SK-N-SH (cell line): ENCODE measurements around the gene NCKAP5. TPM values are rescaled to one million over a fixed set of nuclear protein-coding genes. Genes with fewer than 3 reads are reported as not detected.

ENCODE experiments used
- CTCF ChIA-PET: fragments of 300-600, 350-600 bp; formaldehyde crosslinking; extraction: SDS; loops from one replicate; lab custom pipeline; 2021; lab: Yijun Ruan, JAX
- POLR2A ChIA-PET: fragments of 350-600 bp; sonication (Branson Sonifier 250); formaldehyde crosslinking; extraction: SDS; loops from one replicate; lab custom pipeline; 2020; ENCODE audit warnings: antibody characterized with exemption, inconsistent platforms; lab: Yijun Ruan, JAX
- DNase-seq: peaks from one replicate; pipeline ENCODE4 v3.0.0; 2012
- H2AFZ ChIP-seq: fragments of 200-600 bp; sonication (generic); 2 replicates; pipeline ENCODE4 v1.8.1; 2016; ENCODE audit warnings: antibody characterized with exemption, mild to moderate bottlenecking, low read depth
- H3F3A ChIP-seq: fragments of 200-600 bp; sonication (generic); replicated peaks from 2 replicates; pipeline ENCODE3; 2016; ENCODE audit warnings: antibody characterized with exemption, mild to moderate bottlenecking; ENCODE audit not compliant: insufficient read depth
- H3K27ac ChIP-seq, 2 experiments: fragments of 200-500 bp in 1 of 2; fragments of 200-600 bp in 1 of 2; sonication (Bioruptor generic) in 1 of 2; sonication (generic), shearing (Covaris generic) in 1 of 2; 2 replicates each; pipeline versions ENCODE4 v1.5.1 to v1.6.1; 2014 to 2016; ENCODE audit warnings: low read depth in 2 of 2, inconsistent platforms in 1 of 2, low read length in 1 of 2, mild to moderate bottlenecking in 1 of 2, mixed read lengths in 1 of 2
- H3K27me3 ChIP-seq: fragments of 200-600 bp; sonication (generic), shearing (Covaris generic); 2 replicates; pipeline ENCODE4 v1.6.1; 2016; ENCODE audit warnings: mixed run types; ENCODE audit not compliant: insufficient read depth
- H3K36me3 ChIP-seq, 2 experiments: fragments of 200-500 bp in 1 of 2; fragments of 200-600 bp in 1 of 2; sonication (Bioruptor generic) in 1 of 2; sonication (generic) in 1 of 2; replicated peaks in 1 of 2; 2 replicates each; pipeline versions ENCODE3 to v1.5.1; 2014 to 2016; ENCODE audit warnings: low read length in 1 of 2, mild to moderate bottlenecking in 1 of 2; ENCODE audit not compliant: insufficient read depth in 2 of 2, control insufficient read depth in 1 of 2
- H3K4me1 ChIP-seq, 2 experiments: fragments of 200-500 bp in 1 of 2; fragments of 200-600 bp in 1 of 2; sonication (Bioruptor generic) in 1 of 2; sonication (generic), shearing (Covaris generic) in 1 of 2; 2 replicates each; pipeline versions ENCODE4 v1.5.1 to v1.6.1; 2014 to 2016; ENCODE audit warnings: low read depth in 1 of 2, low read length in 1 of 2, mixed run types in 1 of 2; ENCODE audit not compliant: insufficient read depth in 2 of 2, control insufficient read depth in 1 of 2
- H3K4me2 ChIP-seq: fragments of 200-600 bp; sonication (generic), shearing (Covaris generic); 2 replicates; pipeline ENCODE4 v1.6.1; 2017; ENCODE audit warnings: mixed run types
- H3K4me3 ChIP-seq, 2 experiments: fragments of 200-500 bp in 1 of 2; fragments of 200-600 bp in 1 of 2; sonication (Bioruptor generic) in 1 of 2; sonication (generic), shearing (Covaris generic) in 1 of 2; 2 replicates each; pipeline versions ENCODE4 v1.5.1 to v1.8.1; 2014 to 2016; ENCODE audit warnings: low read depth in 2 of 2, inconsistent platforms in 1 of 2, low read length in 1 of 2, mild to moderate bottlenecking in 1 of 2, mixed read lengths in 1 of 2, moderate library complexity in 1 of 2
- H3K79me2 ChIP-seq: fragments of 200-600 bp; sonication (generic); 2 replicates; pipeline ENCODE4 v1.8.1; 2017; ENCODE audit warnings: mild to moderate bottlenecking; ENCODE audit not compliant: insufficient read depth
- H3K9ac ChIP-seq: fragments of 200-600 bp; sonication (generic); 2 replicates; pipeline ENCODE4 v1.6.1; 2017; ENCODE audit warnings: mixed run types
- H3K9me2 ChIP-seq: fragments of 200-600 bp; sonication (generic); 2 replicates; pipeline ENCODE4 v1.6.1; 2017; ENCODE audit warnings: mixed run types
- H3K9me3 ChIP-seq: fragments of 200-600 bp; sonication (generic); 2 replicates; pipeline ENCODE4 v1.6.1; 2017; ENCODE audit warnings: mixed run types, mild to moderate bottlenecking, moderate library complexity
- H4K20me1 ChIP-seq: fragments of 200-600 bp; sonication (generic); 2 replicates; pipeline ENCODE4 v1.6.1; 2017; ENCODE audit warnings: mild to moderate bottlenecking, mixed run types; ENCODE audit not compliant: insufficient read depth
- CHD2 ChIP-seq: fragments of 150-350 bp; IDR thresholded peaks from 2 replicates; pipeline ENCODE4 v1.6.1; 2018; ENCODE audit warnings: low read length; ENCODE audit not compliant: partially characterized antibody
- CTCF ChIP-seq: fragments of 200-600 bp; sonication (generic); IDR thresholded peaks from 2 replicates; pipeline ENCODE4 v1.6.1; 2017; ENCODE audit warnings: antibody characterized with exemption, mild to moderate bottlenecking, moderate library complexity
- EP300 ChIP-seq, 2 experiments: IDR thresholded peaks; 2 replicates each; pipeline versions ENCODE4 v1.4.0 to v1.6.1; 2012; ENCODE audit warnings: borderline replicate concordance in 1 of 2, low read depth in 1 of 2, low read length in 1 of 2
- EZH2phosphoT487 ChIP-seq: fragments of 200-600 bp; sonication (generic); IDR thresholded peaks from 2 replicates; pipeline ENCODE4 v1.6.1; 2017; ENCODE audit warnings: low read depth, mixed run types, mild to moderate bottlenecking, antibody characterized with exemption, moderate library complexity, borderline replicate concordance
- FOSL2 ChIP-seq: IDR thresholded peaks from 2 replicates; pipeline ENCODE4 v1.4.0; 2012; ENCODE audit warnings: low read depth, mild to moderate bottlenecking, moderate library complexity, borderline replicate concordance
- FOXJ3 ChIP-seq: sonication (generic); formaldehyde crosslinking; IDR thresholded peaks from 2 replicates; pipeline ENCODE4 v1.5.1; 2020; ENCODE audit warnings: mild to moderate bottlenecking, missing genetic modification reagents
- FOXM1 ChIP-seq: IDR thresholded peaks from 2 replicates; pipeline ENCODE4 v1.4.0; 2012; ENCODE audit warnings: low read depth, mild to moderate bottlenecking
- GATA2 ChIP-seq: sonication (generic); formaldehyde crosslinking; IDR thresholded peaks from 2 replicates; pipeline ENCODE4 v1.5.0; 2020; ENCODE audit warnings: mild to moderate bottlenecking, missing genetic modification reagents
- IRF3 ChIP-seq: fragments of 150-350 bp; IDR thresholded peaks from 2 replicates; pipeline ENCODE4 v1.6.1; 2016; ENCODE audit warnings: mild to moderate bottlenecking, low read depth, low read length
- MAX ChIP-seq: IDR thresholded peaks from 2 replicates; pipeline ENCODE4 v1.4.0; 2012; ENCODE audit warnings: low read depth
- NFIC ChIP-seq: IDR thresholded peaks from 2 replicates; pipeline ENCODE4 v1.4.0; 2012; ENCODE audit warnings: borderline replicate concordance
- NRF1 ChIP-seq: IDR thresholded peaks from 2 replicates; pipeline ENCODE4 v1.6.1; 2012; ENCODE audit warnings: low read depth, mild to moderate bottlenecking, low read length
- POLR2AphosphoS5 ChIP-seq: IDR thresholded peaks from 2 replicates; pipeline ENCODE4 v1.6.1; 2012; ENCODE audit warnings: low read depth, low read length
- RAD21 ChIP-seq: IDR thresholded peaks from 2 replicates; pipeline ENCODE4 v1.6.1; 2012; ENCODE audit warnings: mild to moderate bottlenecking, low read length
- RCOR1 ChIP-seq: fragments of 150-350 bp; IDR thresholded peaks from 2 replicates; pipeline ENCODE4 v1.6.1; 2017; ENCODE audit warnings: antibody characterized with exemption, low read length
- SIN3A ChIP-seq: IDR thresholded peaks from 2 replicates; pipeline ENCODE4 v1.6.1; 2012; ENCODE audit warnings: low read depth, mild to moderate bottlenecking, low read length, moderate library complexity, borderline replicate concordance
- SMC3 ChIP-seq: IDR thresholded peaks from 2 replicates; pipeline ENCODE4 v1.6.1; 2012; ENCODE audit warnings: low read depth, low read length, improper control_type of control experiment
- TCF12 ChIP-seq: IDR thresholded peaks from 2 replicates; pipeline ENCODE4 v1.4.0; 2012
- USF2 ChIP-seq: fragments of 150-350 bp; IDR thresholded peaks from 2 replicates; pipeline ENCODE4 v1.6.1; 2017; ENCODE audit warnings: antibody characterized with exemption, low read length, low read depth, borderline replicate concordance
- ZBTB33 ChIP-seq: IDR thresholded peaks from 2 replicates; pipeline ENCODE4 v1.4.0; 2012; ENCODE audit warnings: low read depth, borderline replicate concordance
- WGBS: methylation state at CpG from one replicate; pipeline ENCODE4 v1.1.6; 2017; ENCODE audit warnings: low lambda C conversion rate; 5-methylcytosine and 5-hydroxymethylcytosine counted together
- polyA plus RNA-seq, 3 experiments: library from polyadenylated mRNA; depleted of rRNA; stranded (reverse); fragments of >200 nt; gene quantifications; 2 replicates each; pipeline ENCODE4 v1.2.3, GENCODE V29; 2012

Gene NCKAP5
- polyA plus RNA-seq, 1 of the 3 experiments (the other 2 are of a cell fraction): 0.02 TPM

- H3K4me3 ChIP-seq: no peak overlapping the region
- ChIA-PET POLR2A (no interaction called here), CTCF (no interaction called here)
- H2AFZ ChIP-seq: no peak overlapping the region
- TF ChIP-seq CHD2 (no peak), POLR2AphosphoS5 (no peak), TCF12 (no peak), SMC3 (no peak), EZH2phosphoT487 (no peak), ZBTB33 (no peak), USF2 (no peak), SIN3A (no peak), NFIC (no peak), FOSL2 (no peak), FOXM1 (no peak), RAD21 (no peak), RCOR1 (no peak), FOXJ3 (no peak), CTCF (no peak), NRF1 (no peak), IRF3 (no peak), MAX (no peak), EP300 (IDR thresholded peaks at IDR 0.05; ENCODE audit: borderline replicate concordance in 1 of 2, low read depth in 1 of 2, low read length in 1 of 2) (no peak), GATA2 (no peak)
- H3K9ac ChIP-seq: no peak overlapping the region
- H3K9me2 ChIP-seq: no peaks in the 10 kb centered on the region
- no peaks in the 10 kb centered on the region for H3K36me3 ChIP-seq
- H3K4me1 ChIP-seq: peaks cover 0 to 13% of the 10 kb centered on the region in 2 experiments; a peak in 1 of 4 replicates
- no peak overlapping the region for H3K4me2 ChIP-seq
- no peaks in the 10 kb centered on the region for H3K79me2 ChIP-seq
- no peaks in the 10 kb centered on the region for H3K27me3 ChIP-seq
- no peak overlapping the region for H3K27ac ChIP-seq
- no peaks in the 10 kb centered on the region for H3K9me3 ChIP-seq
- no peak for DNase-seq
- 66% methylated on average over 5 of the region's 5 CpGs for WGBS
- no peaks in the 10 kb centered on the region for H4K20me1 ChIP-seq
- H3F3A ChIP-seq: peaks cover 4% of the 10 kb centered on the region
Measured at GRCh38 chr2:133374781-133375180, 193.5 kb downstream of the NCKAP5 start.
